Hindlimb muscle (tissue), 1 donor: ENCODE results near the gene NFIA. TPM values are rescaled to one million over a fixed set of nuclear protein-coding genes. Genes with fewer than 3 reads are reported as not detected.

Experiments used
- DNase-seq: peaks from one replicate; pipeline ENCODE4 v3.0.0-alpha.2; 2013
- polyA plus RNA-seq: library from polyadenylated mRNA; unstranded; fragments of 120-200 nt; gene quantifications from one replicate; pipeline ENCODE4 v1.2.1, GENCODE V29; 2013; ENCODE audit not compliant: insufficient read length

Gene NFIA
- polyA plus RNA-seq, 1 donor, result 32.9 TPM

DNA sequence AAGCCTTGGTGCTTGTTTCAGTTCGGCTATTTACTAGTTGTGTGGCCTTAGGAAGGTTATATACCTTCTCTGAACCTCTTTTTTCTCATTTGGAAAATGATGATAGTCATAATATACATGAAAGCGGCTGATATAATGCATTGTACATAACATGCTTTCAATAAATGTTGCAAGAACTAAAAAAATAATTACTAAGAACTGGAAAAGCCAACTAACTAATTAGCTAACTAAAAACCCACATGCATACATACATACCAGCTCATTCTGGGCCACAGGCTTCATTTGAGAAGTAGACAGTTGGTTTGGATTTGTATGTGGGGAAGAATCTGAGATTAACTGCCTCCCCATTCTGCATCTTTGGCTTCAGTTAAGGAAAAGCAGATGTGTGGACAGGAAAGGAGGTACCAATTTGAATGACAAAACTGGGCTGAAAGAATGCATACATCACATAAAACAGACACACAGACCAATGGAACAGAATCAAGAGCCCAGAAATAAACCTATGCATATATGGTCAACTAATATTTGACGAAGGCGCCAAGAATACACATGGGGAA is 424.7 kb downstream of the NFIA start:
- DNase-seq, result no peak
